Measurements from ENCODE around the gene PRKCE. TPM values are rescaled to one million over a fixed set of nuclear protein-coding genes. Genes with fewer than 3 reads are reported as not detected.

The PRKCE gene
- total RNA-seq, 1 experiment from 2014 or later, result 17.7 TPM

- H3K36me3 Mint-ChIP-seq (ENCODE audit: insufficient read depth, unreplicated experiment), result no peaks in the 10 kb centered on the region
- peaks cover 9% of the 10 kb centered on the region for H3K4me1 Mint-ChIP-seq (ENCODE audit: low read depth, unreplicated experiment)
- no peak for TF ChIP-seq CTCF (IDR thresholded peaks at IDR 0.05; ENCODE audit: unreplicated experiment)
- CTCF ChIA-PET, result no interaction called here
- no peaks in the 10 kb centered on the region for H3K27me3 Mint-ChIP-seq (ENCODE audit: unreplicated experiment)
- H3K4me3 Mint-ChIP-seq (ENCODE audit: low read depth, unreplicated experiment), result no peak overlapping the region
- no peaks in the 10 kb centered on the region for H3K9me3 Mint-ChIP-seq (ENCODE audit: low read depth, unreplicated experiment)
- intact Hi-C loops (cut with micrococcal nuclease; ENCODE audit: unreplicated experiment), result no loop called here
- DNase-seq, result no peak
- BruUV-seq (replicated peaks), result no TSS peak
- H3K27ac Mint-ChIP-seq (ENCODE audit: unreplicated experiment), result no peak overlapping the region
Observed at GRCh38 chr2:45726188-45726587, 74.7 kb downstream of the PRKCE start.

- TF ChIP-seq CTCF (IDR thresholded peaks at IDR 0.05; ENCODE audit: unreplicated experiment), result no peak
- H3K36me3 Mint-ChIP-seq (ENCODE audit: insufficient read depth, unreplicated experiment), result no peaks in the 10 kb centered on the region
- H3K4me1 Mint-ChIP-seq (ENCODE audit: low read depth, unreplicated experiment), result peaks cover 9% of the 10 kb centered on the region
- H3K4me3 Mint-ChIP-seq (ENCODE audit: low read depth, unreplicated experiment), result no peak overlapping the region
- H3K9me3 Mint-ChIP-seq (ENCODE audit: low read depth, unreplicated experiment), result no peaks in the 10 kb centered on the region
- DNase-seq, result no peak
- H3K27ac Mint-ChIP-seq (ENCODE audit: unreplicated experiment), result no peak overlapping the region
- intact Hi-C loops (cut with micrococcal nuclease; ENCODE audit: unreplicated experiment), result no loop called here
- no TSS peak for BruUV-seq (replicated peaks)
- no peaks in the 10 kb centered on the region for H3K27me3 Mint-ChIP-seq (ENCODE audit: unreplicated experiment)
- CTCF ChIA-PET, result no interaction called here
Observed at GRCh38 chr2:45728458-45728942, 77.0 kb downstream of the PRKCE start.

GRCh38 chr2:45729753-45730512 lies 78.5 kb downstream of the PRKCE start:
- BruUV-seq (replicated peaks), result no TSS peak
- Mint-ChIP-seq H3K27ac (ENCODE audit: unreplicated experiment) (no peak overlapping the region), H3K27me3 (ENCODE audit: unreplicated experiment) (no peaks in the 10 kb centered on the region), H3K4me3 (ENCODE audit: low read depth, unreplicated experiment) (no peak overlapping the region), H3K4me1 (ENCODE audit: low read depth, unreplicated experiment) (no peaks in the 10 kb centered on the region), H3K9me3 (ENCODE audit: low read depth, unreplicated experiment) (no peaks in the 10 kb centered on the region), H3K36me3 (ENCODE audit: insufficient read depth, unreplicated experiment) (no peaks in the 10 kb centered on the region)
- peak; percentile 48 for TF ChIP-seq CTCF (IDR thresholded peaks at IDR 0.05; ENCODE audit: unreplicated experiment)
- DNase-seq, result peak; percentile 14
- CTCF ChIA-PET, result interaction anchor here (0.7 to 1.2 kb wide), 2 partner anchors 49 to 767 kb away, joined by 4 to 5 read pairs; no protein-coding TSS in a partner anchor
- intact Hi-C loops (cut with micrococcal nuclease; ENCODE audit: unreplicated experiment), result no loop called here

GRCh38 chr2:45731141-45731540 lies 79.7 kb downstream of the PRKCE start:
- CTCF ChIA-PET, result interaction anchor here (0.7 to 1.2 kb wide), 2 partner anchors 47 to 108 kb away, joined by 4 read pairs; no protein-coding TSS in a partner anchor
- H3K4me3 Mint-ChIP-seq (ENCODE audit: low read depth, unreplicated experiment), result no peak overlapping the region
- no peak for TF ChIP-seq CTCF (IDR thresholded peaks at IDR 0.05; ENCODE audit: unreplicated experiment)
- H3K36me3 Mint-ChIP-seq (ENCODE audit: insufficient read depth, unreplicated experiment), result no peaks in the 10 kb centered on the region
- H3K9me3 Mint-ChIP-seq (ENCODE audit: low read depth, unreplicated experiment), result no peaks in the 10 kb centered on the region
- no peaks in the 10 kb centered on the region for H3K4me1 Mint-ChIP-seq (ENCODE audit: low read depth, unreplicated experiment)
- no peak for DNase-seq
- H3K27ac Mint-ChIP-seq (ENCODE audit: unreplicated experiment), result no peak overlapping the region
- H3K27me3 Mint-ChIP-seq (ENCODE audit: unreplicated experiment), result no peaks in the 10 kb centered on the region
- no TSS peak for BruUV-seq (replicated peaks)
- intact Hi-C loops (cut with micrococcal nuclease; ENCODE audit: unreplicated experiment), result no loop called here

Data from Calu3 (cell line).